ENCODE results near the gene ATP9A.
"Not testable (repeated sequence)": the region's sequence is repeated elsewhere in the genome, so short reads cannot be mapped to it uniquely, and the experiment has no call there.

The ATP9A gene

GRCh38 chr20:51573576-51574243 is 194.5 kb downstream of the ATP9A start:
- TF ChIP-seq MAX (IDR thresholded peaks at IDR 0.05; ENCODE audit: low read depth, low read length) (no peak), CTCF (IDR thresholded peaks at IDR 0.05; ENCODE audit: low read depth, low read length) (no peak), MYC (IDR thresholded peaks at IDR 0.05; ENCODE audit: low read depth, low read length) (no peak)
- DNase-seq (ENCODE audit: low read depth): no peak
- no peak overlapping the region for H3K4me3 ChIP-seq (ENCODE audit: low read depth, low read length)

- TF ChIP-seq CTCF (IDR thresholded peaks at IDR 0.05; ENCODE audit: low read depth, low read length) (no peak), POLR2A (IDR thresholded peaks at IDR 0.05; ENCODE audit: extremely low read depth, insufficient read length) (no peak), MAX (IDR thresholded peaks at IDR 0.05; ENCODE audit: low read depth, low read length) (no peak), MYC (IDR thresholded peaks at IDR 0.05; ENCODE audit: low read depth, low read length) (no peak)
- no peak for DNase-seq (ENCODE audit: low read depth)
- H3K4me3 ChIP-seq (ENCODE audit: low read depth, low read length): no peak overlapping the region
Measured at GRCh38 chr20:51571460-51571794, 196.8 kb downstream of the ATP9A start.

- no peak for TF ChIP-seq CTCF (IDR thresholded peaks at IDR 0.05; ENCODE audit: low read depth, low read length)
- no peak for TF ChIP-seq MAX (IDR thresholded peaks at IDR 0.05; ENCODE audit: low read depth, low read length)
- no peak for TF ChIP-seq POLR2A (IDR thresholded peaks at IDR 0.05; ENCODE audit: extremely low read depth, insufficient read length)
- TF ChIP-seq MYC (IDR thresholded peaks at IDR 0.05; ENCODE audit: low read depth, low read length): no peak
- H3K4me3 ChIP-seq (ENCODE audit: low read depth, low read length): no peak overlapping the region
- DNase-seq (ENCODE audit: low read depth): no peak
Measured at GRCh38 chr20:51570739-51571459, 197.3 kb downstream of the ATP9A start.

- no peak for DNase-seq (ENCODE audit: low read depth)
- H3K4me3 ChIP-seq (ENCODE audit: low read depth, low read length): no peak overlapping the region
- no peak for TF ChIP-seq MYC (IDR thresholded peaks at IDR 0.05; ENCODE audit: low read depth, low read length)
- no peak for TF ChIP-seq CTCF (IDR thresholded peaks at IDR 0.05; ENCODE audit: low read depth, low read length)
- TF ChIP-seq POLR2A (IDR thresholded peaks at IDR 0.05; ENCODE audit: extremely low read depth, insufficient read length): no peak
- TF ChIP-seq MAX (IDR thresholded peaks at IDR 0.05; ENCODE audit: low read depth, low read length): no peak
Measured at GRCh38 chr20:51569815-51570738, 198.1 kb downstream of the ATP9A start.

GRCh38 chr20:51568533-51568932 is 199.7 kb downstream of the ATP9A start:
- not testable (repeated sequence) for DNase-seq (ENCODE audit: low read depth); H3K4me3 ChIP-seq (ENCODE audit: low read depth, low read length)

- no peak for TF ChIP-seq CTCF (IDR thresholded peaks at IDR 0.05; ENCODE audit: low read depth, low read length)
- no peak for DNase-seq (ENCODE audit: low read depth)
- no peak overlapping the region for H3K4me3 ChIP-seq (ENCODE audit: low read depth, low read length)
Measured at GRCh38 chr20:51567622-51568021, 200.6 kb downstream of the ATP9A start.
